Right atrium auricular region (tissue), 2 donors: ENCODE measurements around the gene ICAM1. TPM values are rescaled to one million over a fixed set of nuclear protein-coding genes. Genes with fewer than 3 reads are reported as not detected.
A peak's percentile ranks its signal among the peaks of the same experiment; 100 is the strongest.
"Not testable (repeated sequence)": the region's sequence is repeated elsewhere in the genome, so short reads cannot be mapped to it uniquely, and the experiment has no call there.

ENCODE experiments used
- DNase-seq: peaks from one replicate; pipeline ENCODE4 v3.0.0-alpha.2; 2019; ENCODE audit warnings: low spot score
- H3K27ac ChIP-seq, 2 donors: fragments of 200-600 bp; sonication (generic); 1 replicate in 1 of 2; 2 replicates in 1 of 2; pipeline ENCODE4 v1.5.1; 2016 to 2019
- H3K27me3 ChIP-seq, 2 donors: fragments of 200-600 bp; sonication (generic); one replicate each; pipeline versions ENCODE4 v1.5.1 to v1.6.0; 2017 to 2019
- H3K36me3 ChIP-seq: fragments of 200-600 bp; sonication (generic); one replicate; pipeline ENCODE4 v1.5.1; 2016
- H3K4me1 ChIP-seq, 2 donors: fragments of 200-600 bp; sonication (generic); one replicate each; pipeline versions ENCODE4 v1.5.1 to v1.6.0; 2017 to 2019
- H3K4me3 ChIP-seq, 2 donors: fragments of 200-600 bp; sonication (generic); 1 replicate in 1 of 2; 2 replicates in 1 of 2; pipeline ENCODE4 v1.5.1; 2017 to 2019; ENCODE audit warnings: mild to moderate bottlenecking in 1 of 2, moderate library complexity in 1 of 2
- H3K9me3 ChIP-seq, 2 donors: fragments of 200-600 bp; sonication (generic); one replicate each; pipeline ENCODE4 v1.5.1; 2019
- CTCF ChIP-seq, 2 donors: fragments of 200-600 bp; sonication (generic); IDR thresholded peaks; one replicate each; pipeline ENCODE4 v1.5.1; 2019; ENCODE audit warnings: antibody characterized with exemption in 2 of 2
- total RNA-seq, 2 donors: library from RNA; depleted of rRNA; stranded (reverse); fragments of >200 nt; gene quantifications; one replicate each; pipeline ENCODE4 v1.1.0, GENCODE V29; 2016

ICAM1 gene
- total RNA-seq, 2 donors from 2014 or later = 15.2 to 24.4 TPM

- peak overlapping the region; percentile 16 to 48 for H3K27ac ChIP-seq
- H3K27me3 ChIP-seq = no peaks in the 10 kb centered on the region
- no peak for TF ChIP-seq CTCF (IDR thresholded peaks at IDR 0.05)
- H3K4me3 ChIP-seq = no peak overlapping the region
- H3K9me3 ChIP-seq = no peaks in the 10 kb centered on the region
- peak; percentile 76 for DNase-seq
- H3K4me1 ChIP-seq = no peaks in the 10 kb centered on the region
- H3K36me3 ChIP-seq = no peaks in the 10 kb centered on the region
These were observed 32.6 kb upstream of the ICAM1 start for GRCh38 chr19:10238172-10238783.

GRCh38 chr19:10241826-10242449 lies 29.0 kb upstream of the ICAM1 start:
- not testable (repeated sequence) for H3K4me3 ChIP-seq, H3K9me3 ChIP-seq, DNase-seq, H3K27me3 ChIP-seq, H3K4me1 ChIP-seq, H3K36me3 ChIP-seq, H3K27ac ChIP-seq

- H3K36me3 ChIP-seq = no peaks in the 10 kb centered on the region
- H3K27me3 ChIP-seq = no peaks in the 10 kb centered on the region
- no peak for TF ChIP-seq CTCF (IDR thresholded peaks at IDR 0.05)
- H3K4me1 ChIP-seq = no peaks in the 10 kb centered on the region
- H3K27ac ChIP-seq = no peak overlapping the region
- no peak overlapping the region for H3K4me3 ChIP-seq
- no peaks in the 10 kb centered on the region for H3K9me3 ChIP-seq
- no peak for DNase-seq
These were observed 27.3 kb upstream of the ICAM1 start for GRCh38 chr19:10243606-10244005.

GRCh38 chr19:10245189-10245939 lies 25.6 kb upstream of the ICAM1 start:
- Histone ChIP-seq H3K27me3 (no peaks in the 10 kb centered on the region), H3K4me3 (no peak overlapping the region), H3K36me3 (no peaks in the 10 kb centered on the region)

GRCh38 chr19:10246511-10246910 lies 24.4 kb upstream of the ICAM1 start:
- no peaks in the 10 kb centered on the region for H3K36me3 ChIP-seq
- no peak for TF ChIP-seq CTCF (IDR thresholded peaks at IDR 0.05)
- no peaks in the 10 kb centered on the region for H3K27me3 ChIP-seq
- H3K4me3 ChIP-seq = no peak overlapping the region
- H3K4me1 ChIP-seq = no peaks in the 10 kb centered on the region
- DNase-seq = no peak
- H3K27ac ChIP-seq = no peak overlapping the region
- H3K9me3 ChIP-seq = no peaks in the 10 kb centered on the region

More at GRCh38 chr19:10245189-10245939, 25.6 kb upstream of the ICAM1 start:
- no peak for DNase-seq
- H3K27ac ChIP-seq = no peak overlapping the region
- TF ChIP-seq CTCF (IDR thresholded peaks at IDR 0.05) = no peak
- H3K9me3 ChIP-seq = no peaks in the 10 kb centered on the region
- H3K4me1 ChIP-seq = no peaks in the 10 kb centered on the region
